ENCODE results near the gene PPFIBP2. TPM values are rescaled to one million over a fixed set of nuclear protein-coding genes. Genes with fewer than 3 reads are reported as not detected.
"Not testable (repeated sequence)": the region's sequence is repeated elsewhere in the genome, so short reads cannot be mapped to it uniquely, and the experiment has no call there.

PPFIBP2 gene
- total and polyA plus RNA-seq, 12 donors, result 6.4 to 40.7 (median 21.4) TPM

- ATAC-seq, result peak in 5 of 8 donors; percentile 29 to 48 (median 34)
- 70 to 75% methylated on average over 11 of the region's 11 CpGs for WGBS, 2 donors
Measured at GRCh38 chr11:7656704-7657103, 142.9 kb downstream of the PPFIBP2 start.

GRCh38 chr11:7657306-7658025, 143.7 kb downstream of the PPFIBP2 start:
- WGBS, 2 donors, result 58 to 60% methylated on average over 15 of the region's 15 CpGs
- H3K27ac ChIP-seq, result peak overlapping the region in 2 of 10 donors; percentile 71
- H3K9me3 ChIP-seq, result no peaks in the 10 kb centered on the region
- DNase-seq (peak; percentile 48 to 53), ATAC-seq (peak; percentile 87 to 95 (median 92))
- intact Hi-C loops (cut with DNase I), result loop anchor here in 6 of 10 donors (1.0 to 10.0 kb wide), 7 partner anchors 83 to 213 kb away; partner anchors contain the start of gene PPFIBP2 (in 3 of the 6)
- TF ChIP-seq, protein P1, sequence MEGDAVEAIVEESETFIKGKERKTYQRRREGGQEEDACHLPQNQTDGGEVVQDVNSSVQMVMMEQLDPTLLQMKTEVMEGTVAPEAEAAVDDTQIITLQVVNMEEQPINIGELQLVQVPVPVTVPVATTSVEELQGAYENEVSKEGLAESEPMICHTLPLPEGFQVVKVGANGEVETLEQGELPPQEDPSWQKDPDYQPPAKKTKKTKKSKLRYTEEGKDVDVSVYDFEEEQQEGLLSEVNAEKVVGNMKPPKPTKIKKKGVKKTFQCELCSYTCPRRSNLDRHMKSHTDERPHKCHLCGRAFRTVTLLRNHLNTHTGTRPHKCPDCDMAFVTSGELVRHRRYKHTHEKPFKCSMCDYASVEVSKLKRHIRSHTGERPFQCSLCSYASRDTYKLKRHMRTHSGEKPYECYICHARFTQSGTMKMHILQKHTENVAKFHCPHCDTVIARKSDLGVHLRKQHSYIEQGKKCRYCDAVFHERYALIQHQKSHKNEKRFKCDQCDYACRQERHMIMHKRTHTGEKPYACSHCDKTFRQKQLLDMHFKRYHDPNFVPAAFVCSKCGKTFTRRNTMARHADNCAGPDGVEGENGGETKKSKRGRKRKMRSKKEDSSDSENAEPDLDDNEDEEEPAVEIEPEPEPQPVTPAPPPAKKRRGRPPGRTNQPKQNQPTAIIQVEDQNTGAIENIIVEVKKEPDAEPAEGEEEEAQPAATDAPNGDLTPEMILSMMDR (IDR thresholded peaks at IDR 0.05), result peak in 8 of 9 donors; percentile 27 to 70 (median 57)
- no peak overlapping the region for H3K4me3 ChIP-seq
- H3K4me1 ChIP-seq, result peaks cover 0 to 19% (median 12%) of the 10 kb centered on the region in 9 donors
- no peaks in the 10 kb centered on the region for H3K27me3 ChIP-seq
- peaks cover 0 to 44% (median 21%) of the 10 kb centered on the region in 9 donors for H3K36me3 ChIP-seq

More at GRCh38 chr11:7656704-7657103, 142.9 kb downstream of the PPFIBP2 start:
- TF ChIP-seq, protein P1 (IDR thresholded peaks at IDR 0.05), result no peak
- Histone ChIP-seq H3K9me3 (no peaks in the 10 kb centered on the region), H3K27me3 (no peaks in the 10 kb centered on the region), H3K27ac (peak overlapping the region in 9 of 10 donors; percentile 25 to 71 (median 70)), H3K4me1 (peaks cover 0 to 19% (median 12%) of the 10 kb centered on the region in 9 donors), H3K36me3 (peaks cover 0 to 51% (median 29%) of the 10 kb centered on the region in 9 donors), H3K4me3 (no peak overlapping the region)
- no peak for DNase-seq
- intact Hi-C loops (cut with DNase I), result loop anchor here in 6 of 10 donors (1.0 to 10.0 kb wide), 7 partner anchors 82 to 212 kb away; partner anchors contain the start of gene PPFIBP2 (in 3 of the 6)

- H3K36me3 ChIP-seq, result peaks cover 0 to 20% (median 0%) of the 10 kb centered on the region in 9 donors
- WGBS, 2 donors, result 90 to 91% methylated on average over 10 to 16 of the region's 16 CpGs
- H3K9me3 ChIP-seq; DNase-seq; H3K27ac ChIP-seq; intact Hi-C loops (cut with DNase I); ATAC-seq; H3K4me3 ChIP-seq; H3K4me1 ChIP-seq; H3K27me3 ChIP-seq: not testable (repeated sequence)
Measured at GRCh38 chr11:7663531-7663930, 149.7 kb downstream of the PPFIBP2 start.

DNA sequence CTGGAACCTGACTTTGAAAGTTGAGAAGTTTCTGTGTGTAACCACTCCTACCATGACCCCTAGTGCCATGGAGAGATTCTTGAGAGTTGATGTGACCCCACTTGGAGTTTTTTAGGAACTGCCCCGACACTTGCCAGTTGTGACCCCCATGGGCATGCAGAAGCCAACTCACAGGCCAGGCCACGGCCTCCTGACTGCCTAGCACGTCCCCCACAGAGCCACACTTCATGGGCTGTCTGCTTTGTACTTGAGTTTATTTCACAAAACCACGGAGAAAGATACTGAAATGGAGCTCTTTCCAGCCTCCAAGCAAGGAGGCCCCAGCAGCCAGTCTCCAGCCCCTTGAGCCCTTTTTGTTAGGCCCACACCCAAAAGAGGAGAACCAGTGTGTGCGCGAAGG, 151.1 kb downstream of the PPFIBP2 start:
- 81 to 94% methylated on average over 6 of the region's 6 CpGs for WGBS, 2 donors
- intact Hi-C loops (cut with DNase I), result loop anchor here in 7 of 10 donors (2.0 to 5.0 kb wide), 5 partner anchors 88 to 153 kb away; partner anchors contain the start of gene PPFIBP2 (in 1 of the 7)
- peaks cover 0 to 3% (median 0%) of the 10 kb centered on the region in 9 donors for H3K4me1 ChIP-seq
- TF ChIP-seq, protein P1 (IDR thresholded peaks at IDR 0.05), result no peak
- no peaks in the 10 kb centered on the region for H3K9me3 ChIP-seq
- no peak overlapping the region for H3K27ac ChIP-seq
- no peak overlapping the region for H3K4me3 ChIP-seq
- DNase-seq, result no peak
- no peak for ATAC-seq
- peaks cover 0 to 20% (median 0%) of the 10 kb centered on the region in 9 donors for H3K36me3 ChIP-seq
- no peaks in the 10 kb centered on the region for H3K27me3 ChIP-seq

All from heart right ventricle (tissue), 16 donors.